ENCODE results near the gene EID3. TPM values are rescaled to one million over a fixed set of nuclear protein-coding genes. Genes with fewer than 3 reads are reported as not detected.

Gene EID3
- total and polyA plus RNA-seq, 2 of the 8 experiments (the other 6 are each of a cell fraction or from before 2014, with no cell fraction given): 1.2 to 2.8 TPM

GRCh38 chr12:104282109-104282508 lies 21.4 kb upstream of the EID3 start:
- Histone ChIP-seq H3K9ac (replicated peaks in 1 of 4; ENCODE audit: extremely low read depth in 1 of 4, low read depth in 3 of 4, low read length in 3 of 4) (no peak overlapping the region), H4K5ac (ENCODE audit: insufficient read length, low read depth, low read length) (no peak overlapping the region)
- no peak for TF ChIP-seq RNF2 (IDR thresholded peaks at IDR 0.05; ENCODE audit: borderline replicate concordance, low read depth, low read length, missing control alignments, poor library complexity, severe bottlenecking)

More at GRCh38 chr12:104282109-104282508, 21.4 kb upstream of the EID3 start:
- H3K4me2 ChIP-seq (ENCODE audit: insufficient read depth in 1 of 2, low read depth in 2 of 2, low read length in 2 of 2): no peak overlapping the region
- no peaks in the 10 kb centered on the region for H3K79me1 ChIP-seq (ENCODE audit: low read depth, low read length)
- ChIA-PET CTCF (ENCODE audit: partially characterized antibody) (no interaction called here), POLR2A (ENCODE audit: partially characterized antibody) (no interaction called here)
- DNase-seq (ENCODE audit: low read depth in 1 of 2, low spot score in 2 of 2) (no peak), FAIRE-seq (no peak)
- H2BK12ac ChIP-seq (ENCODE audit: low read depth, low read length): no peak overlapping the region
- H3K27ac ChIP-seq (ENCODE audit: low read depth, low read length): no peak overlapping the region
- no peak overlapping the region for H2AK5ac ChIP-seq (ENCODE audit: low read depth, low read length)
- H2AFZ ChIP-seq (ENCODE audit: low read length): 0 out of 2 replicates have a peak overlapping the region, but pooled peaks have one; percentile 34
- no peaks in the 10 kb centered on the region for H4K20me1 ChIP-seq (replicated peaks in 1 of 2; ENCODE audit: control insufficient read depth in 1 of 2, insufficient read depth in 2 of 2, low read length in 2 of 2)
- peaks cover 0 to 10% (median 4%) of the 10 kb centered on the region in 4 experiments; a peak in 6 of 7 replicates for H3K4me1 ChIP-seq (replicated peaks in 1 of 4; ENCODE audit: control insufficient read depth in 3 of 4, insufficient read depth in 4 of 4, low read length in 3 of 4)
- H3K27me3 ChIP-seq (replicated peaks in 1 of 4; ENCODE audit: control insufficient read depth in 3 of 4, extremely low read depth in 1 of 4, insufficient read depth in 3 of 4, low read length in 3 of 4): no peaks in the 10 kb centered on the region
- H2BK20ac ChIP-seq (ENCODE audit: low read length): no peak overlapping the region
- no peak overlapping the region for H2BK120ac ChIP-seq (replicated peaks; ENCODE audit: low read depth, low read length)
- H3K56ac ChIP-seq (replicated peaks; ENCODE audit: insufficient read length, low read depth, low read length): no peak overlapping the region
- no peak overlapping the region for H3K14ac ChIP-seq (ENCODE audit: insufficient read length)
- H3K79me2 ChIP-seq (ENCODE audit: control insufficient read depth in 1 of 2, insufficient read depth in 2 of 2, low read length in 2 of 2): peaks cover 0 to 1% of the 10 kb centered on the region in 2 experiments; a peak in 1 of 4 replicates
- H4K8ac ChIP-seq (ENCODE audit: extremely low read depth, insufficient read depth, low read length): no peak overlapping the region
- no peak overlapping the region for H3K4me3 ChIP-seq (ENCODE audit: extremely low read depth in 1 of 4, insufficient read depth in 2 of 4, low read depth in 3 of 4, low read length in 4 of 4)
- H3K18ac ChIP-seq (ENCODE audit: extremely low read depth, low read length): no peak overlapping the region
- no peak overlapping the region for H2BK15ac ChIP-seq (ENCODE audit: low read length)
- no peaks in the 10 kb centered on the region for H3K36me3 ChIP-seq (ENCODE audit: control insufficient read depth in 2 of 4, insufficient read depth in 4 of 4, low read length in 3 of 4)
- no peaks in the 10 kb centered on the region for H3K23me2 ChIP-seq (ENCODE audit: low read depth, low read length)
- no peak overlapping the region for H4K91ac ChIP-seq (replicated peaks; ENCODE audit: insufficient read length, low read length)
- no peak overlapping the region for H2BK5ac ChIP-seq (ENCODE audit: low read depth, low read length)
- no peaks in the 10 kb centered on the region for H3K9me3 ChIP-seq (ENCODE audit: insufficient read depth in 2 of 2, low read depth in 1 of 2, low read length in 1 of 2)
- H3K4ac ChIP-seq (replicated peaks; ENCODE audit: insufficient read length, low read depth, low read length): no peak overlapping the region
- H3K23ac ChIP-seq (ENCODE audit: insufficient read length): no peak overlapping the region
